ENCODE results near the gene OR2S2.

The OR2S2 gene

GRCh38 chr9:35960039-35960655, 2.2 kb upstream of the OR2S2 start:
- Histone ChIP-seq H3K9ac (ENCODE audit: low read length) (no peak overlapping the region), H3K4me3 (ENCODE audit: low read length) (no peak overlapping the region), H3K9me3 (ENCODE audit: control insufficient read depth, low read depth, low read length) (no peaks in the 10 kb centered on the region), H3K4me1 (ENCODE audit: control insufficient read depth, low read depth, low read length) (no peaks in the 10 kb centered on the region), H3K27me3 (ENCODE audit: control insufficient read depth, insufficient read depth, low read length) (no peaks in the 10 kb centered on the region), H3K36me3 (ENCODE audit: control insufficient read depth, low read depth, low read length) (no peaks in the 10 kb centered on the region), H3K27ac (ENCODE audit: low read length) (no peak overlapping the region)

- Histone ChIP-seq H3K27me3 (ENCODE audit: control insufficient read depth, insufficient read depth, low read length) (peaks cover 17% of the 10 kb centered on the region), H3K9me3 (ENCODE audit: control insufficient read depth, low read depth, low read length) (no peaks in the 10 kb centered on the region), H3K27ac (ENCODE audit: low read length) (no peak overlapping the region), H3K4me3 (ENCODE audit: low read length) (no peak overlapping the region), H3K4me1 (ENCODE audit: control insufficient read depth, low read depth, low read length) (no peaks in the 10 kb centered on the region), H3K36me3 (ENCODE audit: control insufficient read depth, low read depth, low read length) (no peaks in the 10 kb centered on the region), H3K9ac (ENCODE audit: low read length) (no peak overlapping the region)
Measured at GRCh38 chr9:35956651-35957050, 1.3 kb downstream of the OR2S2 start.

DNA sequence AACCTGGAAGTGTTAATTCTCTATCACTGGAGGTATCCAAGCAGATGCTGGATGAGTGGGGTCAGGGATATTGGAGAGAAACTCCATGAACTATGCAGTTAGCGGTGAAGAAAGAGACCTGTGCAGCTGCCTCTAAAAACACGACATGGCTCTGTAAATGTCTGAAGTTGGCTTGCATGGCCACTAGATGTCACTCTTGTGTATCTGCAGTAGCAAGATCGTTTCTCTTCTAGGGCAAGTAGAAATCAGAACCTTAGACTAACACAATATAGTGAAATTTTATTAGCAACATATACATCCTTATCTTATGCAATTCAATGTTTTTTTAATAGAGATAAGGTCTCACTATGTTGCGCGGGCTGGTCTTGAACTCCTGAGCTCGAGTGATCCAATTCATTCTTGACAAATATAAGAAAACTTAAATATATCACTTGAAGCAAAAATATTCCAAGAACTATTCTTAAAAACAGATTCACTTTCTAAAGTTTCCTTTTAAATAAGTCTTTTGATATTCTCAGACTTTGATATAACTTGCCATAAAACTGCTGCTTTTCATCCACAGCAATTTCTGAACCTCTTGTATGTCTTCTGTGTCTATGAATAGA, 2.9 kb downstream of the OR2S2 start:
- H3K4me1 ChIP-seq (ENCODE audit: control insufficient read depth, low read depth, low read length): no peaks in the 10 kb centered on the region
- peaks cover 17% of the 10 kb centered on the region for H3K27me3 ChIP-seq (ENCODE audit: control insufficient read depth, insufficient read depth, low read length)
- no peaks in the 10 kb centered on the region for H3K9me3 ChIP-seq (ENCODE audit: control insufficient read depth, low read depth, low read length)
- H3K4me3 ChIP-seq (ENCODE audit: low read length): no peak overlapping the region
- H3K9ac ChIP-seq (ENCODE audit: low read length): no peak overlapping the region
- H3K27ac ChIP-seq (ENCODE audit: low read length): no peak overlapping the region
- no peaks in the 10 kb centered on the region for H3K36me3 ChIP-seq (ENCODE audit: control insufficient read depth, low read depth, low read length)

- H3K4me3 ChIP-seq (ENCODE audit: low read length): no peak overlapping the region
- no peak overlapping the region for H3K27ac ChIP-seq (ENCODE audit: low read length)
- H3K9ac ChIP-seq (ENCODE audit: low read length): no peak overlapping the region
- no peaks in the 10 kb centered on the region for H3K9me3 ChIP-seq (ENCODE audit: control insufficient read depth, low read depth, low read length)
- H3K36me3 ChIP-seq (ENCODE audit: control insufficient read depth, low read depth, low read length): no peaks in the 10 kb centered on the region
- H3K27me3 ChIP-seq (ENCODE audit: control insufficient read depth, insufficient read depth, low read length): peaks cover 25% of the 10 kb centered on the region
- no peaks in the 10 kb centered on the region for H3K4me1 ChIP-seq (ENCODE audit: control insufficient read depth, low read depth, low read length)
Measured at GRCh38 chr9:35952526-35953191, 5.3 kb downstream of the OR2S2 start.

DNA sequence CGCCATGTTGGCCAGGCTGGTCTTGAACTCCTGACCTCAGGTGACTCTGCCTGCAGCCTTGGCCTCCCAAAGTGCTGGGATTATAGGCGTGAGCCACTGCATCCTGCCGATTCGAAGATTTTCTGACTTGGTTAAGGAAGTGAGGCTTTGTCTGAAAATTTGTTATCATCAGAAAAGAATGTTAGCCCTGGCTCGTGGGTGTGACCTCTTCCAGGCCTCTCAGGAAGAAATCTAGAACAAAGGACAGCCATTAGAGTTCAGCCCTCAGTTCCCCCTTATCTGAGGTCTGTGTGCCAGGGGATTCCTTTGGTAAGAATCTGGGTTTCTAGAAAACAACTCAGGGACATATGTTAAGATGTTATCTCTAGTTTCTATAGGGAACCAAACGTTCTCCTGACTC, 6.2 kb downstream of the OR2S2 start:
- Histone ChIP-seq H3K9ac (ENCODE audit: low read length) (no peak overlapping the region), H3K9me3 (ENCODE audit: control insufficient read depth, low read depth, low read length) (no peaks in the 10 kb centered on the region), H3K27ac (ENCODE audit: low read length) (no peak overlapping the region), H3K36me3 (ENCODE audit: control insufficient read depth, low read depth, low read length) (no peaks in the 10 kb centered on the region), H3K27me3 (ENCODE audit: control insufficient read depth, insufficient read depth, low read length) (peaks cover 28% of the 10 kb centered on the region), H3K4me1 (ENCODE audit: control insufficient read depth, low read depth, low read length) (no peaks in the 10 kb centered on the region), H3K4me3 (ENCODE audit: low read length) (no peak overlapping the region)

DNA sequence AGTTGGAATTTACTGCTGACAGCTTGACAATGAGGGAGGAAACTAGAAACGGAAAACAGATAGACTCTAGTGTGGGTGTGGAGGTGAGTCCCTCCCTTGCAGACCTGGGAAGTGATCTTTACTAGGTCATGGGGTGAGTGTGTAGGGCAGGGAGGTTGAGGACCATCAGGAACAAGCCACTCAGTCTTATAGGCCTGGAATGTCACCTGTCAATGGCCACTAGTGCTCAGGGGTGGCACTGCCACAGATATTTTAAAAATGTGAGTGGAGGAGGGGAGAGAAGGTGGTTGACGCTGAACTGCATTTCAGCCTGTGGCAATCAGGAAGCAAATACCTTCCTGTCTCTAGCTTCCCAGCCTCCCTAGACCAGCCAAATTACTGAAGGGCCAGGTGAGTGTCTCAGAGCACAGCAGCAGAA, 9.0 kb downstream of the OR2S2 start:
- no peak overlapping the region for H3K9ac ChIP-seq (ENCODE audit: low read length)
- no peak overlapping the region for H3K27ac ChIP-seq (ENCODE audit: low read length)
- H3K36me3 ChIP-seq (ENCODE audit: control insufficient read depth, low read depth, low read length): no peaks in the 10 kb centered on the region
- no peak overlapping the region for H3K4me3 ChIP-seq (ENCODE audit: low read length)
- no peaks in the 10 kb centered on the region for H3K9me3 ChIP-seq (ENCODE audit: control insufficient read depth, low read depth, low read length)
- no peaks in the 10 kb centered on the region for H3K4me1 ChIP-seq (ENCODE audit: control insufficient read depth, low read depth, low read length)
- peaks cover 37% of the 10 kb centered on the region for H3K27me3 ChIP-seq (ENCODE audit: control insufficient read depth, insufficient read depth, low read length)

GRCh38 chr9:35948451-35948850, 9.5 kb downstream of the OR2S2 start:
- no peaks in the 10 kb centered on the region for H3K9me3 ChIP-seq (ENCODE audit: control insufficient read depth, low read depth, low read length)
- H3K27ac ChIP-seq (ENCODE audit: low read length): no peak overlapping the region
- peaks cover 42% of the 10 kb centered on the region for H3K27me3 ChIP-seq (ENCODE audit: control insufficient read depth, insufficient read depth, low read length)
- H3K9ac ChIP-seq (ENCODE audit: low read length): no peak overlapping the region
- no peaks in the 10 kb centered on the region for H3K4me1 ChIP-seq (ENCODE audit: control insufficient read depth, low read depth, low read length)
- H3K36me3 ChIP-seq (ENCODE audit: control insufficient read depth, low read depth, low read length): no peaks in the 10 kb centered on the region
- no peak overlapping the region for H3K4me3 ChIP-seq (ENCODE audit: low read length)

GRCh38 chr9:35945341-35946018, 12.5 kb downstream of the OR2S2 start:
- H3K36me3 ChIP-seq (ENCODE audit: control insufficient read depth, low read depth, low read length): no peaks in the 10 kb centered on the region
- no peak overlapping the region for H3K27ac ChIP-seq (ENCODE audit: low read length)
- H3K27me3 ChIP-seq (ENCODE audit: control insufficient read depth, insufficient read depth, low read length): peaks cover 61% of the 10 kb centered on the region
- no peak overlapping the region for H3K9ac ChIP-seq (ENCODE audit: low read length)
- H3K4me1 ChIP-seq (ENCODE audit: control insufficient read depth, low read depth, low read length): no peaks in the 10 kb centered on the region
- no peak overlapping the region for H3K4me3 ChIP-seq (ENCODE audit: low read length)
- no peaks in the 10 kb centered on the region for H3K9me3 ChIP-seq (ENCODE audit: control insufficient read depth, low read depth, low read length)

DNA sequence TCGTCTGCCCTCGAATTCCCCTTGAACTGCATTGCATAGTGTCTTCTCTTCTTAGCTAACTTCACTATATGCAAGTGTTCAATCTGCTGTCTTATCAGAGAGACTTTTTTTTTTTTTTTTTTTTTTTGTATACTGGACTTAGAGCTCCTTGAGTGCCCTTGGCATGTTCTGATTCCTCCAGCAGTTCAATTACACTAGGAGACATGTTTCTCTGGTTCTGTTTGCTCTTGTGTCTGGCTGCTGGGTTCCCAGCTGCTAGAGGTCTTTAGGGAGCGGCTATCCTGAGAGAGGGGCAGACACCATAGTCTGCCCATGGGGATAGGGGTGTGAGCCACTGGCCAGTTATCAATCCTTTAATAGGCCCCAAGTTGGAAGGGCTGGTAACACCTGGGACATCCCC, 13.1 kb downstream of the OR2S2 start:
- Histone ChIP-seq H3K4me1 (ENCODE audit: control insufficient read depth, low read depth, low read length) (no peaks in the 10 kb centered on the region), H3K9me3 (ENCODE audit: control insufficient read depth, low read depth, low read length) (no peaks in the 10 kb centered on the region), H3K36me3 (ENCODE audit: control insufficient read depth, low read depth, low read length) (no peaks in the 10 kb centered on the region), H3K4me3 (ENCODE audit: low read length) (no peak overlapping the region), H3K27me3 (ENCODE audit: control insufficient read depth, insufficient read depth, low read length) (peaks cover 67% of the 10 kb centered on the region), H3K9ac (ENCODE audit: low read length) (no peak overlapping the region), H3K27ac (ENCODE audit: low read length) (no peak overlapping the region)

- Histone ChIP-seq H3K4me3 (ENCODE audit: low read length) (no peak overlapping the region), H3K27ac (ENCODE audit: low read length) (no peak overlapping the region), H3K9me3 (ENCODE audit: control insufficient read depth, low read depth, low read length) (no peaks in the 10 kb centered on the region), H3K36me3 (ENCODE audit: control insufficient read depth, low read depth, low read length) (no peaks in the 10 kb centered on the region), H3K9ac (ENCODE audit: low read length) (no peak overlapping the region), H3K4me1 (ENCODE audit: control insufficient read depth, low read depth, low read length) (no peaks in the 10 kb centered on the region), H3K27me3 (ENCODE audit: control insufficient read depth, insufficient read depth, low read length) (peaks cover 69% of the 10 kb centered on the region)
Measured at GRCh38 chr9:35944173-35944572, 13.8 kb downstream of the OR2S2 start.

- H3K27ac ChIP-seq (ENCODE audit: low read length): no peak overlapping the region
- no peaks in the 10 kb centered on the region for H3K9me3 ChIP-seq (ENCODE audit: control insufficient read depth, low read depth, low read length)
- no peak overlapping the region for H3K4me3 ChIP-seq (ENCODE audit: low read length)
- H3K4me1 ChIP-seq (ENCODE audit: control insufficient read depth, low read depth, low read length): no peaks in the 10 kb centered on the region
- H3K9ac ChIP-seq (ENCODE audit: low read length): no peak overlapping the region
- peaks cover 63% of the 10 kb centered on the region for H3K27me3 ChIP-seq (ENCODE audit: control insufficient read depth, insufficient read depth, low read length)
- no peaks in the 10 kb centered on the region for H3K36me3 ChIP-seq (ENCODE audit: control insufficient read depth, low read depth, low read length)
Measured at GRCh38 chr9:35942286-35942685, 15.7 kb downstream of the OR2S2 start.

Measured in iPS-18a (cell line).